Kidney (tissue), 14 donors: Measurements from ENCODE around the gene FRMD6. TPM values are rescaled to one million over a fixed set of nuclear protein-coding genes. Genes with fewer than 3 reads are reported as not detected.
A peak's percentile ranks its signal among the peaks of the same experiment; 100 is the strongest.

Experiments used
- DNase-seq, 5 donors: peaks; one replicate each; pipeline ENCODE4 v3.0.0-alpha.2; 2013 to 2020
- FAIRE-seq: peaks from 2 replicates; lab custom pipeline; 2012; peaks lifted over from hg19 to GRCh38; lab: Jason Lieb, UNC
- H3K27ac ChIP-seq, 2 donors: one replicate each; pipeline ENCODE4 v1.7.0; 2013; ENCODE audit warnings: low read depth in 2 of 2, low read length in 2 of 2, inconsistent platforms in 1 of 2
- H3K27me3 ChIP-seq: one replicate; pipeline ENCODE4 v1.7.1; 2013; ENCODE audit warnings: low read length, inconsistent platforms; ENCODE audit not compliant: control insufficient read depth, insufficient read depth
- H3K36me3 ChIP-seq, 3 donors: one replicate each; pipeline versions ENCODE4 v1.7.0 to v1.7.1; 2013; ENCODE audit warnings: low read length in 3 of 3, control low read depth in 1 of 3, inconsistent platforms in 1 of 3; ENCODE audit not compliant: insufficient read depth in 3 of 3, control insufficient read depth in 2 of 3
- H3K4me1 ChIP-seq, 3 donors: one replicate each; pipeline versions ENCODE4 v1.7.0 to v1.7.1; 2013; ENCODE audit warnings: low read length in 3 of 3, inconsistent platforms in 1 of 3, low read depth in 1 of 3; ENCODE audit not compliant: control insufficient read depth in 2 of 3, insufficient read depth in 2 of 3
- H3K4me3 ChIP-seq, 3 donors: one replicate each; pipeline versions ENCODE4 v1.7.0 to v1.8.1; 2013; ENCODE audit warnings: low read length in 3 of 3, control low read depth in 1 of 3, inconsistent platforms in 1 of 3
- H3K9ac ChIP-seq, 3 donors: one replicate each; pipeline versions ENCODE4 v1.7.0 to v1.7.1; 2013; ENCODE audit warnings: low read length in 3 of 3, control low read depth in 1 of 3, inconsistent platforms in 1 of 3
- H3K9me3 ChIP-seq, 3 donors: one replicate each; pipeline versions ENCODE4 v1.7.0 to v1.7.1; 2013; ENCODE audit warnings: low read length in 3 of 3, control low read depth in 1 of 3, inconsistent platforms in 1 of 3; ENCODE audit not compliant: control insufficient read depth in 2 of 3, insufficient read depth in 1 of 3
- intact Hi-C: fragments of 100-400 bp; cut with DNase I; formaldehyde crosslinking; loops from one replicate; pipeline ENCODE4 v1.11.1; 2022
- polyA plus RNA-seq: library from polyadenylated mRNA; stranded (reverse); fragments of 350-450 nt; fragmentation: Illumina TruSeq; extraction: RNeasy Lipid Tissue Mini Kit (QIAGEN cat#74804); gene quantifications from one replicate; pipeline ENCODE4 v1.2.3, GENCODE V29; 2014; ENCODE audit warnings: low read depth, low replicate concordance; ENCODE audit not compliant: insufficient read depth
- total RNA-seq: library from RNA; stranded (reverse); fragmentation: NEBNext Ultra II Directional; extraction: Animal tissue kit (Norgen Biotek cat#: 25700); gene quantifications from one replicate; pipeline ENCODE4 v1.2.1, GENCODE V29; 2021
- TF ChIP-seq, protein P1 (sequence below): IDR thresholded peaks from 3 replicates; pipeline ENCODE4 v1.5.1; 2012; ENCODE audit warnings: mild to moderate bottlenecking, moderate library complexity, borderline replicate concordance; ENCODE audit not compliant: insufficient read depth; ENCODE audit errors: extremely low read depth
- donor health status: control.
- donor health status: control.
- donor health status: control.
- donor health status: control.
- donor health status: control.
- donor health status: DM: yes; HTN: yes; CAD: no.
- donor health status: Normal renal cell carcinoma (clear cell type).

FRMD6 gene
- total and polyA plus RNA-seq, 2 donors from 2014 or later: 2.4 to 16.5 TPM

DNA sequence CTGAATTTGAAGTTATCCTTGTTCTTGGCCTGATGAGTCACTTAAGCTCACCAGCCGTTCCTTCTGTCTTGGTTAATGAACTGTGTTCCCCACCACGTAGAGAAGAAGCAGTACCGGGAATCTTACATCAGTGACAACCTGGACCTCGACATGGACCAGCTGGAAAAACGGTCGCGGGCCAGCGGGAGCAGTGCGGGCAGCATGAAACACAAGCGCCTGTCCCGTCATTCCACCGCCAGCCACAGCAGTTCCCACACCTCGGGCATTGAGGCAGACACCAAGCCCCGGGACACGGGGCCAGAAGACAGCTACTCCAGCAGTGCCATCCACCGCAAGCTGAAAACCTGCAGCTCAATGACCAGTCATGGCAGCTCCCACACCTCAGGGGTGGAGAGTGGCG, 68.2 kb downstream of the FRMD6 start:
- FAIRE-seq: no peak
- DNase-seq: peak; percentile 40 to 57 (median 50)

DNA sequence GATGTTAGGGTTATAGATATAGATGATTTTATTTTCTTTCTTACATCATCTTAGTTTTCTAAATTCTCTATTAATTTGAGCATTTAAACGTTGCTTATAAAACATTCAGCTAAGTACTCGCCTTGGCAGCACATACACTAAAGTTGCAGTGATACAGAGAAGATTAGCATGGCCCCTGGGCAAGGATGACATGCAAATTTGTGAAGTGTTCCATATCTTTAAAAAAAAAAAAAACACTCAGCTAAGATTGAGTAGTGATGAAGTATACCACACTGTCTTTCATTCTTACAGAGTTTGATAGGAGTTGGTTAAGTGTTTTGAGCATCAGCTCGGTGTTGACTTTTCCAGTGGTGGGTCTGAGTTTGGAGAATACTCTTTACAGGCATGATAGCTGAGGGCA, 72.3 kb downstream of the FRMD6 start:
- Histone ChIP-seq H3K4me1 (no peaks in the 10 kb centered on the region), H3K27ac (no peak overlapping the region), H3K9ac (no peak overlapping the region), H3K4me3 (no peak overlapping the region), H3K9me3 (no peaks in the 10 kb centered on the region), H3K36me3 (no peaks in the 10 kb centered on the region), H3K27me3 (no peaks in the 10 kb centered on the region)
- no peak for FAIRE-seq
- intact Hi-C loops: no loop called here
- TF ChIP-seq, protein P1, sequence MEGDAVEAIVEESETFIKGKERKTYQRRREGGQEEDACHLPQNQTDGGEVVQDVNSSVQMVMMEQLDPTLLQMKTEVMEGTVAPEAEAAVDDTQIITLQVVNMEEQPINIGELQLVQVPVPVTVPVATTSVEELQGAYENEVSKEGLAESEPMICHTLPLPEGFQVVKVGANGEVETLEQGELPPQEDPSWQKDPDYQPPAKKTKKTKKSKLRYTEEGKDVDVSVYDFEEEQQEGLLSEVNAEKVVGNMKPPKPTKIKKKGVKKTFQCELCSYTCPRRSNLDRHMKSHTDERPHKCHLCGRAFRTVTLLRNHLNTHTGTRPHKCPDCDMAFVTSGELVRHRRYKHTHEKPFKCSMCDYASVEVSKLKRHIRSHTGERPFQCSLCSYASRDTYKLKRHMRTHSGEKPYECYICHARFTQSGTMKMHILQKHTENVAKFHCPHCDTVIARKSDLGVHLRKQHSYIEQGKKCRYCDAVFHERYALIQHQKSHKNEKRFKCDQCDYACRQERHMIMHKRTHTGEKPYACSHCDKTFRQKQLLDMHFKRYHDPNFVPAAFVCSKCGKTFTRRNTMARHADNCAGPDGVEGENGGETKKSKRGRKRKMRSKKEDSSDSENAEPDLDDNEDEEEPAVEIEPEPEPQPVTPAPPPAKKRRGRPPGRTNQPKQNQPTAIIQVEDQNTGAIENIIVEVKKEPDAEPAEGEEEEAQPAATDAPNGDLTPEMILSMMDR: no peak
- no peak for DNase-seq

More for the DNA sequence above, 68.2 kb downstream of the FRMD6 start:
- Histone ChIP-seq H3K9me3 (no peaks in the 10 kb centered on the region), H3K27me3 (no peaks in the 10 kb centered on the region), H3K4me3 (no peak overlapping the region), H3K27ac (no peak overlapping the region), H3K9ac (no peak overlapping the region), H3K36me3 (no peaks in the 10 kb centered on the region), H3K4me1 (no peaks in the 10 kb centered on the region)
- intact Hi-C loops: no loop called here
- TF ChIP-seq, protein P1: no peak

DNA sequence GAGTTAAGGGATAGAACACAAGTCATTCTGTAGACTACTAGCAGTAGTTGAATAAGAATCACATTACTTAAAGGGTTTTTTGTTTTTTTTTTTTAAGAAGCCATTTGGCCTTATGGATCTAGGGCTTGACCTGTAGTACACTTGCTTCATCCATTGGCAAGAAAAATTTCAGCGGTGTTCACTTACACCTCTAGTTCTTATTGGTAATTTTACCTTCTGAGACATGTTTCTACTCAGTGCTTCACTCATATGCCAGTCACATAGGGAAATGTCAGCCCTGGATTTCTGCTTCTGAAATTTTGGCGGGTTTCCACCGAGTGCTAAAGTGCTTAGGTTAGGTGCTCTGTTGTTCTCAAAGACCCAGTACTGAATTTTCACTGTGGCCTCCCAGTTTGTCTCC, 72.9 kb downstream of the FRMD6 start:
- Histone ChIP-seq H3K9me3 (no peaks in the 10 kb centered on the region), H3K36me3 (no peaks in the 10 kb centered on the region), H3K4me3 (no peak overlapping the region), H3K27me3 (no peaks in the 10 kb centered on the region), H3K27ac (no peak overlapping the region), H3K9ac (no peak overlapping the region), H3K4me1 (no peaks in the 10 kb centered on the region)
- FAIRE-seq (no peak), DNase-seq (no peak)
- intact Hi-C loops: no loop called here
- TF ChIP-seq, protein P1: no peak

DNA sequence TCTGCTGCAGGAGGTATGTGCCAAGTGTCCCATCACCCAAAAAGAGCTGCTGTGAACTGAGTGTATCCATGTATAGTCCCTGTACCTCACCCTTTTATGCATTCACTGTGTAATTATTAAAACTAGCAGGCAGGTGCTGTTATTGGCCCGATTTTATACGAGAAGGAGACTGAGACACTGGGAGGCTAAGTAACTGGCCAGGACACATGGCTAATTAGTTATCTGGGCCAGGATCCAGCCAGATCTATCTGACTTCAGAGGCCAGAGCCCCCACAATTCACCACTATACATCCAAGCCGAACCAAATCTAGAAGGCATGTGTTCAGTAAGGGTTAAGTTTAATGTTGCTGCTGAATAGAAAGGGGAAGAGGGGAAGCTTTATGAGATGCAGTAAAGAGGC, 73.4 kb downstream of the FRMD6 start:
- H3K27ac ChIP-seq: no peak overlapping the region
- intact Hi-C loops: no loop called here
- no peak overlapping the region for H3K4me3 ChIP-seq
- TF ChIP-seq, protein P1: no peak
- H3K27me3 ChIP-seq: no peaks in the 10 kb centered on the region
- no peaks in the 10 kb centered on the region for H3K36me3 ChIP-seq
- H3K4me1 ChIP-seq: no peaks in the 10 kb centered on the region
- FAIRE-seq (no peak), DNase-seq (no peak)
- H3K9me3 ChIP-seq: no peaks in the 10 kb centered on the region
- no peak overlapping the region for H3K9ac ChIP-seq
